Peyer's patch (tissue), 4 donors: ENCODE results near the gene CELSR1. TPM values are rescaled to one million over a fixed set of nuclear protein-coding genes. Genes with fewer than 3 reads are reported as not detected.

Experiments used
- DNase-seq, 3 donors: peaks; one replicate each; pipeline ENCODE4 v3.0.0-alpha.2; 2017 to 2019
- H3K27ac ChIP-seq, 4 donors: fragments of 200-600 bp; sonication (generic); one replicate each; pipeline ENCODE4 v1.5.1; 2016 to 2019
- H3K27me3 ChIP-seq, 2 donors: fragments of 200-600 bp; sonication (generic); one replicate each; pipeline ENCODE4 v1.5.1; 2019
- H3K36me3 ChIP-seq, 3 donors: fragments of 200-600 bp; sonication (generic); one replicate each; pipeline ENCODE4 v1.5.1; 2016 to 2019
- H3K4me1 ChIP-seq, 4 donors: fragments of 200-600 bp; sonication (generic); one replicate each; pipeline ENCODE4 v1.5.1; 2016 to 2019
- H3K4me3 ChIP-seq, 4 donors: fragments of 200-600 bp; sonication (generic); 1 replicate in 3 of 4; 2 replicates in 1 of 4; pipeline ENCODE4 v1.5.1; 2016 to 2019; ENCODE audit warnings: mild to moderate bottlenecking in 1 of 4
- H3K9me3 ChIP-seq, 4 donors: fragments of 200-600 bp; sonication (generic); one replicate each; pipeline ENCODE4 v1.5.1; 2016 to 2019; ENCODE audit warnings: mild to moderate bottlenecking in 1 of 4
- POLR2A ChIP-seq, 2 donors: fragments of 450-650 bp; IDR thresholded peaks; one replicate each; pipeline ENCODE4 v1.5.1; 2017; ENCODE audit warnings: antibody characterized with exemption in 2 of 2, mild to moderate bottlenecking in 2 of 2, moderate library complexity in 2 of 2
- total RNA-seq, 4 donors: library from RNA; depleted of rRNA; stranded (reverse); fragments of >200 nt; gene quantifications; one replicate each; pipeline ENCODE4 v1.1.0, GENCODE V29; 2016
- TF ChIP-seq, protein P1 (sequence below), 6 experiments: fragments of 450-650 bp in 4 of 6; fragments of 200-600 bp in 2 of 6; sonication (generic) in 1 of 6; IDR thresholded peaks; one replicate each; pipeline ENCODE4 v1.5.1; 2017 to 2019; ENCODE audit warnings: antibody characterized with exemption in 6 of 6, mild to moderate bottlenecking in 3 of 6, moderate library complexity in 1 of 6

CELSR1 gene, protein sequence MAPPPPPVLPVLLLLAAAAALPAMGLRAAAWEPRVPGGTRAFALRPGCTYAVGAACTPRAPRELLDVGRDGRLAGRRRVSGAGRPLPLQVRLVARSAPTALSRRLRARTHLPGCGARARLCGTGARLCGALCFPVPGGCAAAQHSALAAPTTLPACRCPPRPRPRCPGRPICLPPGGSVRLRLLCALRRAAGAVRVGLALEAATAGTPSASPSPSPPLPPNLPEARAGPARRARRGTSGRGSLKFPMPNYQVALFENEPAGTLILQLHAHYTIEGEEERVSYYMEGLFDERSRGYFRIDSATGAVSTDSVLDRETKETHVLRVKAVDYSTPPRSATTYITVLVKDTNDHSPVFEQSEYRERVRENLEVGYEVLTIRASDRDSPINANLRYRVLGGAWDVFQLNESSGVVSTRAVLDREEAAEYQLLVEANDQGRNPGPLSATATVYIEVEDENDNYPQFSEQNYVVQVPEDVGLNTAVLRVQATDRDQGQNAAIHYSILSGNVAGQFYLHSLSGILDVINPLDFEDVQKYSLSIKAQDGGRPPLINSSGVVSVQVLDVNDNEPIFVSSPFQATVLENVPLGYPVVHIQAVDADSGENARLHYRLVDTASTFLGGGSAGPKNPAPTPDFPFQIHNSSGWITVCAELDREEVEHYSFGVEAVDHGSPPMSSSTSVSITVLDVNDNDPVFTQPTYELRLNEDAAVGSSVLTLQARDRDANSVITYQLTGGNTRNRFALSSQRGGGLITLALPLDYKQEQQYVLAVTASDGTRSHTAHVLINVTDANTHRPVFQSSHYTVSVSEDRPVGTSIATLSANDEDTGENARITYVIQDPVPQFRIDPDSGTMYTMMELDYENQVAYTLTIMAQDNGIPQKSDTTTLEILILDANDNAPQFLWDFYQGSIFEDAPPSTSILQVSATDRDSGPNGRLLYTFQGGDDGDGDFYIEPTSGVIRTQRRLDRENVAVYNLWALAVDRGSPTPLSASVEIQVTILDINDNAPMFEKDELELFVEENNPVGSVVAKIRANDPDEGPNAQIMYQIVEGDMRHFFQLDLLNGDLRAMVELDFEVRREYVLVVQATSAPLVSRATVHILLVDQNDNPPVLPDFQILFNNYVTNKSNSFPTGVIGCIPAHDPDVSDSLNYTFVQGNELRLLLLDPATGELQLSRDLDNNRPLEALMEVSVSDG (N-terminal part only)
- 10 to 100 TPM in 1 of 4 donors, 1 to 10 TPM in 3; 1.1 to 22.3 (median 1.5) TPM for total RNA-seq

DNA sequence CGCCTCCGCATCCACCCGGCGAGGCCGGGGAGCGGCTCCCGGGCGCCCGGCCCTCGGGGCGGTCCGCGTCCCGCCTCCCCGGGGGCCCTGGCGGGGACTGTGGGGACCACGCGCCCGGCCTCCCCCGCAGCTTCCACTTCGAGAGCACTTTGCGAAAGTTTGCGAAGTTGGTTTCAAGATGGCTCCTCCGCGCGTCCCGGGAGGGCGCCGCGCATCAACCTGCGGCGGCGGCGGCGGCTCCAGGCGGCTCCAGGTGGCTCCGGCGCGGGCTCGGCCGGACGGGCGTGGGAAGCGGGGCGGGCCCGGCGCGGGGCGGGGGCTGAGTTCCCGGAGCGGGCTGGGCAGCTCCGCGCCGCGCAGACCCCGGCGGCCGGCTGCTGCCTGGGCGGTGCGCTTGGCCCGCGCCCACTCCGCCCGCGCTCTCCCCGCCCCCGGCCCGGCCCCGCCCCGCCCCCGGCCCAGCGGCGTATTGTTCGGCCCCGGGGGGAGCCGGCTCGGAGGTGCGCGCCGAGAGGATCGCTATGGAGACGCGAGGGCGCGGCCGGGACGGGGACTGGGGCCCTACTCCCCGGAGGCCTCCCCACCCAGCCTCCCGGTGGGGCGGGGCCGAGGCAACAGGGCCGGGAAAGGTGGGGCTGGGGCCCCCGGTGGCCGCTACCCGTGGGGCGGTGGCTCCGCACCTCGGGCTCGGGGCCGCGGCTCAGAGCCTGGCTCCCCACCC is at the start of gene CELSR1:
TSS of gene CELSR1 (minus strand) at position 396 of the 721 bp plus-strand sequence. CDS start 450 bp downstream, outside the sequence.
- Histone ChIP-seq H3K4me3 (peak within 1 kb of the TSS; percentile 28 to 56 (median 52)), H3K4me1 (peaks cover 0 to 18% (median 9%) of the 10 kb centered on the region in 4 donors), H3K27ac (peak within 1 kb of the TSS in 1 of 4 donors; percentile 55), H3K36me3 (no peaks in the 10 kb centered on the region), H3K27me3 (peaks cover 0 to 14% of the 10 kb centered on the region in 2 donors), H3K9me3 (no peaks in the 10 kb centered on the region)
- TF ChIP-seq, protein P1, sequence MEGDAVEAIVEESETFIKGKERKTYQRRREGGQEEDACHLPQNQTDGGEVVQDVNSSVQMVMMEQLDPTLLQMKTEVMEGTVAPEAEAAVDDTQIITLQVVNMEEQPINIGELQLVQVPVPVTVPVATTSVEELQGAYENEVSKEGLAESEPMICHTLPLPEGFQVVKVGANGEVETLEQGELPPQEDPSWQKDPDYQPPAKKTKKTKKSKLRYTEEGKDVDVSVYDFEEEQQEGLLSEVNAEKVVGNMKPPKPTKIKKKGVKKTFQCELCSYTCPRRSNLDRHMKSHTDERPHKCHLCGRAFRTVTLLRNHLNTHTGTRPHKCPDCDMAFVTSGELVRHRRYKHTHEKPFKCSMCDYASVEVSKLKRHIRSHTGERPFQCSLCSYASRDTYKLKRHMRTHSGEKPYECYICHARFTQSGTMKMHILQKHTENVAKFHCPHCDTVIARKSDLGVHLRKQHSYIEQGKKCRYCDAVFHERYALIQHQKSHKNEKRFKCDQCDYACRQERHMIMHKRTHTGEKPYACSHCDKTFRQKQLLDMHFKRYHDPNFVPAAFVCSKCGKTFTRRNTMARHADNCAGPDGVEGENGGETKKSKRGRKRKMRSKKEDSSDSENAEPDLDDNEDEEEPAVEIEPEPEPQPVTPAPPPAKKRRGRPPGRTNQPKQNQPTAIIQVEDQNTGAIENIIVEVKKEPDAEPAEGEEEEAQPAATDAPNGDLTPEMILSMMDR (IDR thresholded peaks at IDR 0.05) = no peak
- no peak for TF ChIP-seq POLR2A (IDR thresholded peaks at IDR 0.05)
- DNase-seq = no peak

DNA sequence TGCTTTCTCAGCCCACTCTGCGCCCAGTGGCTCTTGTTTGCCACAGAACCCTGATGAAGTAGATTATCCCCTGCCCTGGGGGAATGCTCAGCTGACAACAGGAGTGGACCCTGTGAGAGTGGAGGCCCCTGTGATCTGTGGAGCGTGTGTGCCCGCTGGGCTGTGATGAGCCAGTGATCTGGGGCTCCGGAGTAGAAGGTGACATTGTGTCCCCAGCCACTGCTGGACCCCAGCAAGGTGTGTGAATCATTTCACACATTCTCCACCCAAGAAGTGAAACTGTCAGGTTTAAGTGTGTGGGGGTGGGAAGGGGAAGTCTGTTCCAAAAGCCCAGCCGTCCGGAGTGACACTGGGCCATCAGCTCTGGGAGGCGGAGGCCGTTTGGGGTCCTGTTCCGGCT is 49.6 kb upstream of the CELSR1 start:
- TF ChIP-seq, protein P1 (IDR thresholded peaks at IDR 0.05) = no peak
- no peak for TF ChIP-seq POLR2A (IDR thresholded peaks at IDR 0.05)
- Histone ChIP-seq H3K4me1 (peaks cover 7 to 64% (median 22%) of the 10 kb centered on the region in 4 donors), H3K36me3 (no peaks in the 10 kb centered on the region), H3K27me3 (no peaks in the 10 kb centered on the region), H3K4me3 (peak overlapping the region in 3 of 4 donors; percentile 19 to 41 (median 31)), H3K27ac (peak overlapping the region; percentile 13 to 83 (median 65)), H3K9me3 (no peaks in the 10 kb centered on the region)
- DNase-seq = peak in 2 of 3 donors; percentile 70 to 75

DNA sequence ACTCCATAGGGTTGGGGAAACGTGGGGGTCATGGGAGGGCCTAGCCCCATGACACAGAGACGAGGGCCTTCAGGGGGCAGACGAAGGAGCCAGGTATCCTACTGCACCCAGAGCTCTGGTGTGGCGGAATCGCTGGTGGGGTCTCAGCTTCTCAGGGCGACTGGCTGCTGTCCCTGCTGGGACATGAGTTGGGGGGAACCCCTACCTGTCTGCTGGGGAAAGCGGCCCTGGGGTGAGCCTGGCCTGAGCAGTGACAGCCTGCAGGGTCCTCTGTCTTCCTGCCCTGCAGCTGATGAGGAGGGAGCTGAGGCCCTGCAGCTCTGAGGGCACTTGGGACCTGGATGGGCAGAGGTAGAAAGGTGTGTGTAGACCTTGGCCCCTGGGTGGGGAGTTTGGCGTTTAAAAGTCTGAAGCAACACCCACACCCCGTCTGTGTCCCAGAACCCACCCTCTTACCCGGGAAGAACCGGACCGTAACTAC is 49.2 kb upstream of the CELSR1 start:
- peak overlapping the region in 2 of 4 donors; percentile 19 to 41 for H3K4me3 ChIP-seq

DNA sequence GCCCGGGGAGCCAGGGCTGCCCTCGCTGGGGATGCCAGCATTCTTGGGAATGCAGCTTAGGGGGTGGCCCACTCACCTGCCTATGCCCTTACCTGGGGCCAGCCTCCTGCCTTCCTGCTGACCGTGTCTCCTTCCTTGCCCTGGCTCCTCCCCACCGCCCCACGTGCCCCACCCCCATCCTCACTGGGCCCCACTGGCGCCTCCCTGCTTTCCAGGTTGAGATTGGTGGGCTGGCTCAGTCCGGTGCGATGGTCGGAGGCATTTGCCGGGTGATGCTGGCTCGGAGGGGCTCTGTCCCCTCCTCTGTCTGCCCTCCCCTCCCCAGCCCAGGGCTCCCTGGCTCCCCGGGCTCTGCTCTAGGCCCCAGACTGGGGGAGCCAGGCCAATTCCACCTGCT is 48.7 kb upstream of the CELSR1 start:
- TF ChIP-seq, protein P1 (IDR thresholded peaks at IDR 0.05) = no peak
- TF ChIP-seq POLR2A (IDR thresholded peaks at IDR 0.05) = no peak
- DNase-seq = peak in 1 of 3 donors; percentile 60
- H3K4me3 ChIP-seq = peak overlapping the region in 2 of 4 donors; percentile 19 to 41
- peak overlapping the region in 2 of 4 donors; percentile 7 to 65 for H3K27ac ChIP-seq
- peaks cover 16 to 71% (median 28%) of the 10 kb centered on the region in 4 donors for H3K4me1 ChIP-seq
- no peaks in the 10 kb centered on the region for H3K9me3 ChIP-seq
- no peaks in the 10 kb centered on the region for H3K36me3 ChIP-seq
- H3K27me3 ChIP-seq = no peaks in the 10 kb centered on the region

More for the DNA sequence above, 49.2 kb upstream of the CELSR1 start:
- peak in 2 of 3 donors; percentile 65 to 74 for DNase-seq
- Histone ChIP-seq H3K9me3 (no peaks in the 10 kb centered on the region), H3K27ac (peak overlapping the region; percentile 13 to 83 (median 65)), H3K4me1 (peaks cover 12 to 66% (median 25%) of the 10 kb centered on the region in 4 donors), H3K36me3 (no peaks in the 10 kb centered on the region), H3K27me3 (no peaks in the 10 kb centered on the region)
- TF ChIP-seq POLR2A (IDR thresholded peaks at IDR 0.05) = peak in 1 of 2 donors; percentile 58
- TF ChIP-seq, protein P1 (IDR thresholded peaks at IDR 0.05) = no peak
